DND-41 (cell line): ENCODE results near the gene ZFP62.

ENCODE experiments used
- ATAC-seq: fragments of 200-7000 bp; cut with Tn5 transposase; 3 replicates; pipeline ENCODE4 v1.9.1; 2021; ENCODE audit warnings: low read depth; ENCODE audit not compliant: insufficient read depth
- DNase-seq: peaks from one replicate; pipeline ENCODE4 v3.0.0-alpha.2; 2020
- H2AFZ ChIP-seq: 2 replicates; pipeline ENCODE4 v1.6.0; 2012; ENCODE audit warnings: low read depth, low read length
- H3K27ac ChIP-seq: 2 replicates; pipeline ENCODE4 v1.5.1; 2012; ENCODE audit warnings: low read length, inconsistent platforms
- H3K27me3 ChIP-seq: fragments of 200-600 bp; sonication (generic); 2 replicates; pipeline ENCODE4 v1.6.0; 2012; ENCODE audit warnings: low read length, mild to moderate bottlenecking, inconsistent platforms; ENCODE audit not compliant: insufficient read depth, poor library complexity
- H3K36me3 ChIP-seq: 2 replicates; pipeline ENCODE4 v1.5.1; 2012; ENCODE audit warnings: low read length, inconsistent platforms; ENCODE audit not compliant: insufficient read depth
- H3K4me1 ChIP-seq: 2 replicates; pipeline ENCODE4 v1.5.1; 2012; ENCODE audit warnings: mild to moderate bottlenecking, low read length; ENCODE audit not compliant: insufficient read depth
- H3K4me2 ChIP-seq: 2 replicates; pipeline ENCODE4 v1.6.0; 2012; ENCODE audit warnings: mild to moderate bottlenecking, moderate library complexity, low read length, inconsistent platforms; ENCODE audit not compliant: insufficient read depth
- H3K4me3 ChIP-seq, 2 experiments: fragments of 200-600 bp in 1 of 2; shearing (Covaris generic) in 1 of 2; 2 replicates each; pipeline ENCODE4 v1.5.1; 2012 to 2016; ENCODE audit warnings: inconsistent platforms in 2 of 2, low read length in 2 of 2, mild to moderate bottlenecking in 2 of 2, low read depth in 1 of 2, moderate library complexity in 1 of 2
- H3K79me2 ChIP-seq: 2 replicates; pipeline ENCODE4 v1.6.0; 2012; ENCODE audit warnings: low read length, inconsistent platforms; ENCODE audit not compliant: insufficient read depth
- H3K9ac ChIP-seq: 2 replicates; pipeline ENCODE4 v1.6.0; 2012; ENCODE audit warnings: low read depth, mild to moderate bottlenecking, inconsistent platforms, low read length, moderate library complexity
- H3K9me3 ChIP-seq: 2 replicates; pipeline ENCODE4 v1.5.1; 2012; ENCODE audit warnings: low read length, moderate library complexity, mild to moderate bottlenecking, inconsistent platforms; ENCODE audit not compliant: insufficient read depth, severe bottlenecking
- H4K20me1 ChIP-seq: 2 replicates; pipeline ENCODE4 v1.6.0; 2012; ENCODE audit warnings: low read length; ENCODE audit not compliant: insufficient read depth
- CTCF ChIP-seq: IDR thresholded peaks from 2 replicates; pipeline ENCODE4 v1.5.1; 2012; ENCODE audit warnings: borderline replicate concordance, low read length, moderate library complexity, mild to moderate bottlenecking; ENCODE audit not compliant: poor library complexity, severe bottlenecking; ENCODE audit errors: extremely low read depth
- EZH2 ChIP-seq: IDR thresholded peaks from 3 replicates; pipeline ENCODE4 v1.6.1; 2012; ENCODE audit warnings: borderline replicate concordance, low read depth, mild to moderate bottlenecking, moderate library complexity, low read length, inconsistent platforms; ENCODE audit not compliant: severe bottlenecking

Gene ZFP62

GRCh38 chr5:180872419-180872818, 11.3 kb upstream of the ZFP62 start:
- DNase-seq (no peak), ATAC-seq (no peak)
- H3K27me3 ChIP-seq: peaks cover 6% of the 10 kb centered on the region
- H3K9ac ChIP-seq: no peak overlapping the region
- H3K36me3 ChIP-seq: no peaks in the 10 kb centered on the region
- H3K9me3 ChIP-seq: no peaks in the 10 kb centered on the region
- H3K4me1 ChIP-seq: no peaks in the 10 kb centered on the region
- TF ChIP-seq CTCF (no peak), EZH2 (no peak)
- H2AFZ ChIP-seq: no peak overlapping the region
- H3K79me2 ChIP-seq: no peaks in the 10 kb centered on the region
- H3K4me2 ChIP-seq: no peak overlapping the region
- H4K20me1 ChIP-seq: no peaks in the 10 kb centered on the region
- no peak overlapping the region for H3K27ac ChIP-seq
- H3K4me3 ChIP-seq: no peak overlapping the region

- no peaks in the 10 kb centered on the region for H3K4me1 ChIP-seq
- H2AFZ ChIP-seq: no peak overlapping the region
- TF ChIP-seq EZH2 (no peak), CTCF (no peak)
- no peak overlapping the region for H3K4me2 ChIP-seq
- no peak overlapping the region for H3K27ac ChIP-seq
- H4K20me1 ChIP-seq: no peaks in the 10 kb centered on the region
- no peaks in the 10 kb centered on the region for H3K9me3 ChIP-seq
- ATAC-seq (no peak), DNase-seq (no peak)
- H3K27me3 ChIP-seq: peaks cover 12% of the 10 kb centered on the region
- no peak overlapping the region for H3K4me3 ChIP-seq
- H3K79me2 ChIP-seq: no peaks in the 10 kb centered on the region
- no peak overlapping the region for H3K9ac ChIP-seq
- no peaks in the 10 kb centered on the region for H3K36me3 ChIP-seq
Measured at GRCh38 chr5:180870276-180871068, 9.4 kb upstream of the ZFP62 start.

- Histone ChIP-seq H3K9me3 (no peaks in the 10 kb centered on the region), H3K27me3 (peaks cover 10% of the 10 kb centered on the region), H4K20me1 (no peaks in the 10 kb centered on the region), H3K4me1 (no peaks in the 10 kb centered on the region), H3K36me3 (no peaks in the 10 kb centered on the region), H3K4me2 (no peak overlapping the region), H3K79me2 (no peaks in the 10 kb centered on the region), H3K27ac (no peak overlapping the region), H3K9ac (no peak overlapping the region), H3K4me3 (no peak overlapping the region), H2AFZ (no peak overlapping the region)
- DNase-seq (no peak), ATAC-seq (no peak)
- TF ChIP-seq CTCF (no peak), EZH2 (no peak)
Measured at GRCh38 chr5:180869587-180869986, 8.5 kb upstream of the ZFP62 start.
